Peyer's patch (tissue), 4 donors: Measurements from ENCODE around the gene HNRNPA3.

ENCODE experiments used
- CTCF ChIP-seq, 6 experiments: fragments of 450-650 bp in 4 of 6; fragments of 200-600 bp in 2 of 6; sonication (generic) in 1 of 6; IDR thresholded peaks; one replicate each; pipeline ENCODE4 v1.5.1; 2017 to 2019; ENCODE audit warnings: antibody characterized with exemption in 6 of 6, mild to moderate bottlenecking in 3 of 6, moderate library complexity in 1 of 6
- POLR2A ChIP-seq, 2 donors: fragments of 450-650 bp; IDR thresholded peaks; one replicate each; pipeline ENCODE4 v1.5.1; 2017; ENCODE audit warnings: antibody characterized with exemption in 2 of 2, mild to moderate bottlenecking in 2 of 2, moderate library complexity in 2 of 2

- TF ChIP-seq CTCF (IDR thresholded peaks at IDR 0.05) (no peak), POLR2A (IDR thresholded peaks at IDR 0.05) (no peak)
These were observed 35.2 kb downstream of the HNRNPA3 start for GRCh38 chr2:177247693-177248262.
